Measurements from ENCODE around the gene P3H1. TPM values are rescaled to one million over a fixed set of nuclear protein-coding genes. Genes with fewer than 3 reads are reported as not detected.

Gene P3H1
- total RNA-seq, 1 experiment from 2014 or later = 47.1 TPM

GRCh38 chr1:42797414-42797813, 30.6 kb upstream of the P3H1 start:
- Histone ChIP-seq H2BK5ac (ENCODE audit: insufficient read length, low read length) (no peak overlapping the region), H4K5ac (ENCODE audit: insufficient read length, low read depth, low read length) (no peak overlapping the region), H3K9ac (ENCODE audit: extremely low read depth, insufficient read length, low read length) (no peak overlapping the region), H3K23me2 (ENCODE audit: insufficient read length, low read depth, low read length, poor library complexity, severe bottlenecking) (no peaks in the 10 kb centered on the region), H4K20me1 (ENCODE audit: control insufficient read depth, insufficient read depth, insufficient read length) (no peaks in the 10 kb centered on the region), H3K18ac (ENCODE audit: insufficient read length, low read depth, low read length) (no peak overlapping the region), H2BK20ac (ENCODE audit: low read depth, low read length, poor library complexity, severe bottlenecking) (no peak overlapping the region), H3K56ac (ENCODE audit: insufficient read length, low read depth, low read length) (no peak overlapping the region), H3K4me2 (ENCODE audit: insufficient read depth, insufficient read length, low read length) (no peak overlapping the region), H3K27me3 (ENCODE audit: insufficient read depth, low read length) (no peaks in the 10 kb centered on the region), H3K4me1 (ENCODE audit: insufficient read depth, low read length) (no peaks in the 10 kb centered on the region), H3K14ac (ENCODE audit: insufficient read depth, low read length) (no peak overlapping the region), H3K23ac (ENCODE audit: insufficient read length, low read depth, low read length) (no peak overlapping the region), H4K8ac (replicated peaks; ENCODE audit: insufficient read length, low read depth, low read length) (no peak overlapping the region), H4K91ac (ENCODE audit: insufficient read length, low read depth, low read length) (no peak overlapping the region), H2AFZ (ENCODE audit: low read length) (no peak overlapping the region), H2BK120ac (ENCODE audit: low read depth, low read length, poor library complexity, severe bottlenecking) (no peak overlapping the region), H3T11ph (ENCODE audit: low read length) (no peak overlapping the region), H2BK12ac (ENCODE audit: insufficient read length, low read depth, low read length) (no peak overlapping the region), H3K27ac (ENCODE audit: insufficient read length, low read depth, low read length) (no peak overlapping the region), H3K4ac (ENCODE audit: low read depth, low read length) (no peak overlapping the region), H3K9me3 (ENCODE audit: control insufficient read depth, low read depth, low read length) (no peaks in the 10 kb centered on the region), H3K79me1 (ENCODE audit: insufficient read depth, low read depth, low read length, poor library complexity, severe bottlenecking) (no peaks in the 10 kb centered on the region), H2AK5ac (ENCODE audit: insufficient read length, low read length) (no peak overlapping the region), H2BK15ac (ENCODE audit: low read depth, low read length) (no peak overlapping the region), H3K79me2 (ENCODE audit: insufficient read depth, low read length) (no peaks in the 10 kb centered on the region)
- no peak overlapping the region for H3K4me3 Mint-ChIP-seq
- no peaks in the 10 kb centered on the region for H3K9me3 Mint-ChIP-seq
- no peak overlapping the region for H3K27ac Mint-ChIP-seq
- no peak for TF ChIP-seq CTCF (conservative IDR thresholded peaks at IDR 0.05)
- no peak for DNase-seq
- H3K27me3 Mint-ChIP-seq (ENCODE audit: low read depth) = no peaks in the 10 kb centered on the region; the same call in 1 of the 2 replicates
- H3K4me1 Mint-ChIP-seq = no peaks in the 10 kb centered on the region
- no CpG with 5 or more reads among the region's 3 CpGs for WGBS (ENCODE audit: extremely low coverage, insufficient read length, low lambda C conversion rate)
- no peaks in the 10 kb centered on the region for H3K36me3 Mint-ChIP-seq (ENCODE audit: insufficient read depth in 1 of 3, low read depth in 3 of 3)

Measured in H9 (cell line).